SU-DHL-6 (cell line): ENCODE measurements around the gene TOMT.
"Not testable (repeated sequence)": the region's sequence is repeated elsewhere in the genome, so short reads cannot be mapped to it uniquely, and the experiment has no call there.

Source experiments
- H2AFZ ChIP-seq: fragments of 200-600 bp; sonication (generic); 2 replicates; pipeline ENCODE4 v1.6.1; 2014; ENCODE audit warnings: low read depth, mild to moderate bottlenecking, moderate library complexity, mixed read lengths, antibody characterized with exemption, low read length; ENCODE audit not compliant: severe bottlenecking
- H3F3A ChIP-seq: fragments of 200-600 bp; shearing (Covaris generic); 2 replicates; pipeline ENCODE4 v1.6.0; 2016; ENCODE audit warnings: antibody characterized with exemption, mild to moderate bottlenecking; ENCODE audit not compliant: insufficient read depth
- H3K27ac ChIP-seq: fragments of 200-600 bp; sonication (generic); 2 replicates; pipeline ENCODE4 v1.5.1; 2016; ENCODE audit warnings: low read depth, mild to moderate bottlenecking, low read length, moderate library complexity, mixed read lengths
- H3K27me3 ChIP-seq: fragments of 200-600 bp; sonication (generic), shearing (Covaris generic); 2 replicates; pipeline ENCODE4 v1.6.0; 2014; ENCODE audit warnings: mild to moderate bottlenecking, low read length
- H3K36me3 ChIP-seq: fragments of 200-600 bp; sonication (generic); 2 replicates; pipeline ENCODE4 v1.6.1; 2014; ENCODE audit warnings: mild to moderate bottlenecking, low read length, mixed read lengths
- H3K4me2 ChIP-seq: fragments of 300-600, 200-600 bp; shearing (Covaris generic), sonication (generic); 2 replicates; pipeline ENCODE4 v1.6.0; 2014; ENCODE audit warnings: low read length, low read depth, mild to moderate bottlenecking; ENCODE audit not compliant: poor library complexity, severe bottlenecking
- H3K4me3 ChIP-seq: fragments of 200-600 bp; sonication (generic); 2 replicates; pipeline ENCODE4 v1.5.1; 2014; ENCODE audit warnings: antibody characterized with exemption, low read length, mild to moderate bottlenecking, mixed read lengths; ENCODE audit not compliant: insufficient read depth, poor library complexity, severe bottlenecking
- H3K79me2 ChIP-seq: fragments of 200-600 bp; sonication (generic); 2 replicates; pipeline ENCODE4 v1.6.1; 2014; ENCODE audit warnings: mild to moderate bottlenecking, low read length, moderate library complexity; ENCODE audit not compliant: insufficient read depth
- H3K9ac ChIP-seq: fragments of 200-600 bp; sonication (generic); 2 replicates; pipeline ENCODE4 v1.7.0; 2014; ENCODE audit warnings: mild to moderate bottlenecking, low read length
- H3K9me2 ChIP-seq: fragments of 200-600 bp; sonication (generic); replicated peaks from 2 replicates; pipeline ENCODE4 v1.6.1; 2014; ENCODE audit warnings: low read length; ENCODE audit not compliant: insufficient read depth
- H3K9me3 ChIP-seq: fragments of 200-600 bp; sonication (generic); 2 replicates; pipeline ENCODE4 v1.6.1; 2014; ENCODE audit warnings: low read length, mixed read lengths; ENCODE audit not compliant: insufficient read depth
- H4K20me1 ChIP-seq: fragments of 200-600 bp; sonication (generic); 2 replicates; pipeline ENCODE4 v1.6.1; 2014; ENCODE audit warnings: low read depth, mild to moderate bottlenecking, antibody characterized with exemption, low read length, moderate library complexity, mixed read lengths
- EZH2phosphoT487 ChIP-seq: fragments of 200-600 bp; sonication (generic), shearing (Covaris generic); conservative IDR thresholded peaks from 2 replicates; pipeline ENCODE4 v1.6.1; 2018; ENCODE audit warnings: mild to moderate bottlenecking, antibody characterized with exemption, low read length, moderate library complexity, mixed read lengths
- TF ChIP-seq, protein P1 (sequence below): fragments of 200-600 bp; sonication (generic); IDR thresholded peaks from one replicate; pipeline ENCODE4 v1.5.1; 2017; ENCODE audit warnings: antibody characterized with exemption, mild to moderate bottlenecking, low read length, moderate library complexity; ENCODE audit not compliant: insufficient read depth, poor library complexity, severe bottlenecking

TOMT gene

DNA sequence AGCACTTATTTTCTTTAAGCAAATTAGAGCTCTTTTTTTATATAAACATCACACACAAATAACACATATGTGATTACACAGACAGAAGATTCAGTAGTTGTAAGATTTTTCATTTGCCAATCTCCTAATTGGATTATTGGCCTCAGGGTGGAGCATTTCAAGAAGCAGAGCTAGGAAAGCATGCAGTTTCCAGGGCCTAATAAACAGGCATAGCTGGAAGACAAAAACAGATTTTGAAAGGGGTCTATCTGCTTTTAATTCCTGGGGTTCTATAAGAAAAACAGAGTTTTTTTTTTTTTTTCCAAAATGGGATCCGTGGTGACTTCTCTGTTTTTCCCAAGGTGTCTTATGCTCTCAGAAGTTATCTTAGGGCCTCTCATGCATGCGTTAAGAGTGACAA is 22.2 kb downstream of the TOMT start:
- Histone ChIP-seq H3K9ac (no peak overlapping the region), H3F3A (no peaks in the 10 kb centered on the region), H3K79me2 (no peaks in the 10 kb centered on the region), H3K27ac (no peak overlapping the region), H3K4me2 (no peak overlapping the region), H4K20me1 (no peaks in the 10 kb centered on the region), H2AFZ (no peak overlapping the region), H3K4me3 (no peak overlapping the region), H3K9me3 (peaks cover 56% of the 10 kb centered on the region; the same call in 1 of the 2 replicates), H3K36me3 (0 out of 2 replicates have a peak, but pooled peaks cover 2% of the 10 kb centered on the region), H3K27me3 (no peaks in the 10 kb centered on the region), H3K9me2 (no peaks in the 10 kb centered on the region)
- no peak for TF ChIP-seq EZH2phosphoT487
- TF ChIP-seq, protein P1, sequence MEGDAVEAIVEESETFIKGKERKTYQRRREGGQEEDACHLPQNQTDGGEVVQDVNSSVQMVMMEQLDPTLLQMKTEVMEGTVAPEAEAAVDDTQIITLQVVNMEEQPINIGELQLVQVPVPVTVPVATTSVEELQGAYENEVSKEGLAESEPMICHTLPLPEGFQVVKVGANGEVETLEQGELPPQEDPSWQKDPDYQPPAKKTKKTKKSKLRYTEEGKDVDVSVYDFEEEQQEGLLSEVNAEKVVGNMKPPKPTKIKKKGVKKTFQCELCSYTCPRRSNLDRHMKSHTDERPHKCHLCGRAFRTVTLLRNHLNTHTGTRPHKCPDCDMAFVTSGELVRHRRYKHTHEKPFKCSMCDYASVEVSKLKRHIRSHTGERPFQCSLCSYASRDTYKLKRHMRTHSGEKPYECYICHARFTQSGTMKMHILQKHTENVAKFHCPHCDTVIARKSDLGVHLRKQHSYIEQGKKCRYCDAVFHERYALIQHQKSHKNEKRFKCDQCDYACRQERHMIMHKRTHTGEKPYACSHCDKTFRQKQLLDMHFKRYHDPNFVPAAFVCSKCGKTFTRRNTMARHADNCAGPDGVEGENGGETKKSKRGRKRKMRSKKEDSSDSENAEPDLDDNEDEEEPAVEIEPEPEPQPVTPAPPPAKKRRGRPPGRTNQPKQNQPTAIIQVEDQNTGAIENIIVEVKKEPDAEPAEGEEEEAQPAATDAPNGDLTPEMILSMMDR, result no peak

DNA sequence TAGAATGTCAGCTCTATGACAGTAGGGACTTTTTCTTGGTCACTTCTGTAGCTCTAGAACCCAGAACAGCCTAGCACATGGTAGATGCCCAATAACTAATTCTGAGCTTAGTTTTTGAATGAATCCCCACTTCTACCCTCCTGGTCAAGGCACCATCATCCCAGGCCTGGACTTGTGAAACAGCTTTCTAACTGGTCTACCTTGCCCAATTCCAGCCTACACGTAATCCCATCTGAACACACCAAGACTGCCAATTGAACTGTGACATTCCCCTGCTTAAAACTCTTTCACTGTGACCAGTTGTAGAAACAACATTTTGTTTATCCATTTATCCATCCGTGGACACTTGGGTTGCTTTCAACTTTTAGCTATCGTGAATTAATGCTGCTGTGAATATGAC is 23.7 kb downstream of the TOMT start:
- H3K4me2 ChIP-seq, result no peak overlapping the region
- no peak overlapping the region for H3K4me3 ChIP-seq
- no peaks in the 10 kb centered on the region for H3K9me2 ChIP-seq
- TF ChIP-seq, protein P1, result no peak
- TF ChIP-seq EZH2phosphoT487, result no peak
- peaks cover 46% of the 10 kb centered on the region; the same call in 1 of the 2 replicates for H3K9me3 ChIP-seq
- H4K20me1 ChIP-seq, result no peaks in the 10 kb centered on the region
- no peak overlapping the region for H3K9ac ChIP-seq
- H3K36me3 ChIP-seq, result 0 out of 2 replicates have a peak, but pooled peaks cover 2% of the 10 kb centered on the region
- H3K79me2 ChIP-seq, result no peaks in the 10 kb centered on the region
- H3K27ac ChIP-seq, result no peak overlapping the region
- H3K27me3 ChIP-seq, result no peaks in the 10 kb centered on the region
- no peaks in the 10 kb centered on the region for H3F3A ChIP-seq
- no peak overlapping the region for H2AFZ ChIP-seq

DNA sequence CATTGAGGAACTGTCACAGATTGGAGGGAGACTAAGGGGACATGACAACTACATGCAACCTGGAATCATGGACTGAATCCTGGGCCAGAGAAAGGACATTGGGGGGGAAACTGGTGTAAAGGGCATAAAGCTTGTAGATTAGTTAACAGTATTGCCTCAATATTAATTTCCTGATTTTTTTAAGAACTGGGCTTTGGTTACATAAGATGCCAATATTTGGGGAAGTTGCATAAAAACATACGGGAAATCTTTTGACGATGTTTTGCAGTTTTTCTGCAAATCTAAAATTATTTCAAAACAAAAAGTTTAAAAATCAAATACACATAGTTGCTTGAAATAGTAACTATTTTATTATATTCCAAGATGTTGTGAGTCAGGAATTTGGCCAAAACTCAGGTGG is 26.9 kb downstream of the TOMT start:
- Histone ChIP-seq H3K9ac (no peak overlapping the region), H3K27ac (no peak overlapping the region), H4K20me1 (no peaks in the 10 kb centered on the region), H3K4me2 (no peak overlapping the region), H3F3A (no peaks in the 10 kb centered on the region), H2AFZ (no peak overlapping the region), H3K27me3 (no peaks in the 10 kb centered on the region), H3K79me2 (no peaks in the 10 kb centered on the region), H3K36me3 (no peaks in the 10 kb centered on the region), H3K9me2 (no peaks in the 10 kb centered on the region), H3K4me3 (no peak overlapping the region), H3K9me3 (peaks cover 19% of the 10 kb centered on the region; the same call in 1 of the 2 replicates)
- TF ChIP-seq, protein P1, result no peak

DNA sequence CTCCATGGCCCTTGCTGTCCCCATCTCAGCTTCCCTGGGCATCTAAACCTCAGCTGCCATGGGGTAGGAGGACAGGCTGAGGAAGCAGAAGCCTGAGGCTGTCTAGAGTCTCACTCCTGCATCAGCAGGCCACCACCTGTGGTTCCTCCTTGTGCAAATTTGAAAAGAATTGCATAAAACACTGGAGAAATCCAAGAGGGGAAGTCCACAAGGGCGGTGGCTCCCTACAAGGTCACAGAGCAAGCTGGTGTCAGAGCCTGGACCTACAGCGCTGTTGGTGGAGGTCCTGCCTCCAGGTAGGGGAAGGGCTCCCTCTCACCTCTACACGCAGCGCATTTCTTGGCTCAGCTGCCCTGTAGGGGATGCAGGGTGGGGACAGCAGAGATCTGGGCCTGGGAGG is 29.7 kb downstream of the TOMT start, which contains the start of gene FOLR3:
Gene FOLR3 (plus strand): TSS at position 253 of the 400 bp plus-strand sequence. CDS start 228 bp downstream, outside the sequence.
- H3K9ac ChIP-seq, H3K4me3 ChIP-seq, H2AFZ ChIP-seq, H3K9me2 ChIP-seq, H3F3A ChIP-seq, H3K79me2 ChIP-seq, H3K27me3 ChIP-seq, H3K9me3 ChIP-seq, H3K27ac ChIP-seq, H3K36me3 ChIP-seq, H4K20me1 ChIP-seq, H3K4me2 ChIP-seq: not testable (repeated sequence)
